HCT116 (cell line): ENCODE data around the gene POC1B. TPM values are rescaled to one million over a fixed set of nuclear protein-coding genes. Genes with fewer than 3 reads are reported as not detected.

Source experiments
- ATAC-seq: fragments of 200-7000 bp; cut with Tn5 transposase; 2 replicates; pipeline ENCODE4 v1.9.1; 2020; ENCODE audit warnings: mild to moderate bottlenecking, moderate library complexity
- BruUV-seq: library from RNA; stranded (reverse); fragments of 400-500 nt; replicated peaks from 2 replicates; lab custom pipeline; 2021; lab: Mats Ljungman, UMichigan
- CTCF ChIA-PET: fragments of 300-600 bp; sonication (Branson Sonifier 250); formaldehyde crosslinking; loops from one replicate; lab custom pipeline; 2021; ENCODE audit warnings: antibody characterized with exemption; lab: Charles Lee
- POLR2A ChIA-PET: fragments of 300-600, 350-600 bp; sonication (Branson Sonifier 250); formaldehyde crosslinking; loops from one replicate; lab custom pipeline; 2021; ENCODE audit warnings: antibody characterized with exemption; lab: Charles Lee
- RAD21 ChIA-PET, 2 experiments: fragments of 300-600 bp; sonication (Branson Sonifier 250); formaldehyde crosslinking; loops; one replicate each; lab custom pipeline; 2023; ENCODE audit warnings: low total read pairs in 2 of 2; ENCODE audit not compliant: uncharacterized antibody in 2 of 2, unreplicated experiment in 2 of 2, low non-redundant PET in 1 of 2; lab: Charles Lee
- DNase-seq: peaks from one replicate; pipeline ENCODE4 v3.0.0-alpha.2; 2010; ENCODE audit warnings: low read depth, low spot score
- H2AFZ ChIP-seq: fragments of 200-600 bp; shearing (Covaris generic), sonication (generic); 2 replicates; pipeline ENCODE4 v1.6.1; 2017; ENCODE audit warnings: low read depth, mixed run types, mixed read lengths, antibody characterized with exemption, low read length; ENCODE audit not compliant: poor library complexity, severe bottlenecking
- H3K27ac ChIP-seq: 2 replicates; pipeline ENCODE4 v1.5.1; 2012; ENCODE audit warnings: low read depth, low read length
- H3K27me3 ChIP-seq: fragments of 200-600 bp; sonication (generic); 2 replicates; pipeline ENCODE4 v1.6.1; 2016; ENCODE audit warnings: mixed run types, low read length, mixed read lengths; ENCODE audit not compliant: insufficient read depth
- H3K36me3 ChIP-seq, 2 experiments: fragments of 200-500 bp in 1 of 2; fragments of 200-600 bp in 1 of 2; sonication (Bioruptor generic) in 1 of 2; sonication (generic) in 1 of 2; 2 replicates each; pipeline versions ENCODE4 v1.5.1 to v1.6.1; 2014 to 2016; ENCODE audit warnings: low read length in 2 of 2, inconsistent platforms in 1 of 2, mixed read lengths in 1 of 2, mixed run types in 1 of 2; ENCODE audit not compliant: insufficient read depth in 2 of 2, control insufficient read depth in 1 of 2
- H3K4me1 ChIP-seq, 2 experiments: fragments of 200-600 bp in 1 of 2; sonication (generic) in 1 of 2; 2 replicates each; pipeline versions ENCODE4 v1.5.1 to v1.6.1; 2012 to 2017; ENCODE audit warnings: low read length in 2 of 2, inconsistent platforms in 1 of 2, mild to moderate bottlenecking in 1 of 2, mixed read lengths in 1 of 2, mixed run types in 1 of 2, moderate library complexity in 1 of 2; ENCODE audit not compliant: insufficient read depth in 2 of 2, control insufficient read depth in 1 of 2
- H3K4me2 ChIP-seq: fragments of 200-600 bp; sonication (generic); 2 replicates; pipeline ENCODE4 v1.6.1; 2017; ENCODE audit warnings: mixed run types, low read length, mixed read lengths
- H3K4me3 ChIP-seq, 2 experiments: fragments of 200-600 bp in 1 of 2; sonication (generic) in 1 of 2; replicated peaks in 1 of 2; 2 replicates each; pipeline ENCODE4 v1.5.1; 2011 to 2016; ENCODE audit warnings: low read length in 2 of 2, control low read depth in 1 of 2, low read depth in 1 of 2, mild to moderate bottlenecking in 1 of 2, mixed read lengths in 1 of 2, mixed run types in 1 of 2
- H3K79me2 ChIP-seq: fragments of 200-600 bp; sonication (generic); 2 replicates; pipeline ENCODE4 v1.6.1; 2017; ENCODE audit warnings: mild to moderate bottlenecking, mixed run types, low read length, moderate library complexity, mixed read lengths; ENCODE audit not compliant: insufficient read depth
- H3K9ac ChIP-seq: fragments of 200-600 bp; sonication (generic); 2 replicates; pipeline ENCODE4 v1.6.1; 2016; ENCODE audit warnings: low read length, mixed read lengths
- H3K9me2 ChIP-seq: fragments of 200-600 bp; sonication (generic), shearing (Covaris generic); 2 replicates; pipeline ENCODE4 v1.6.1; 2017; ENCODE audit warnings: mixed run types, mild to moderate bottlenecking, moderate library complexity; ENCODE audit not compliant: insufficient read depth
- H3K9me3 ChIP-seq, 2 experiments: fragments of 200-500 bp in 1 of 2; fragments of 200-600 bp in 1 of 2; sonication (Bioruptor generic) in 1 of 2; sonication (generic) in 1 of 2; 2 replicates each; pipeline ENCODE4 v1.6.1; 2014 to 2017; ENCODE audit warnings: low read length in 2 of 2, mixed read lengths in 2 of 2, inconsistent platforms in 1 of 2, low read depth in 1 of 2, mild to moderate bottlenecking in 1 of 2, mixed run types in 1 of 2, moderate library complexity in 1 of 2; ENCODE audit not compliant: control insufficient read depth in 1 of 2, insufficient read depth in 1 of 2
- H4K20me1 ChIP-seq: fragments of 200-600 bp; sonication (generic), shearing (Covaris generic); 2 replicates; pipeline ENCODE4 v1.6.1; 2017; ENCODE audit warnings: mixed run types, mild to moderate bottlenecking, moderate library complexity; ENCODE audit not compliant: insufficient read depth
- EGR1 ChIP-seq: IDR thresholded peaks from 2 replicates; pipeline ENCODE4 v1.6.1; 2012; ENCODE audit warnings: low read depth
- EZH2 ChIP-seq: fragments of 200-600 bp; sonication (generic); IDR thresholded peaks from 2 replicates; pipeline ENCODE4 v1.6.1; 2017; ENCODE audit warnings: antibody characterized with exemption, mixed run types
- EZH2phosphoT487 ChIP-seq: fragments of 200-600 bp; IDR thresholded peaks from 2 replicates; pipeline ENCODE4 v1.6.1; 2018; ENCODE audit warnings: antibody characterized with exemption, borderline replicate concordance
- POLR2AphosphoS5 ChIP-seq: IDR thresholded peaks from 2 replicates; pipeline ENCODE4 v1.6.1; 2011; ENCODE audit warnings: mild to moderate bottlenecking, low read depth, low read length, moderate library complexity
- RAD21 ChIP-seq: IDR thresholded peaks from 2 replicates; pipeline ENCODE4 v1.6.1; 2012; ENCODE audit warnings: low read depth, mild to moderate bottlenecking
- SIN3A ChIP-seq: IDR thresholded peaks from 2 replicates; pipeline ENCODE4 v1.6.1; 2012; ENCODE audit warnings: low read depth
- SRF ChIP-seq: IDR thresholded peaks from 2 replicates; pipeline ENCODE4 v1.6.1; 2012; ENCODE audit warnings: low read depth
- YY1 ChIP-seq: IDR thresholded peaks from 2 replicates; pipeline ENCODE4 v1.6.1; 2011; ENCODE audit warnings: low read length, low read depth, moderate library complexity, mild to moderate bottlenecking; ENCODE audit not compliant: insufficient replicate concordance; ENCODE audit errors: extremely low read depth
- ZFX ChIP-seq: fragments of 450-650 bp; IDR thresholded peaks from 2 replicates; pipeline ENCODE4 v1.6.1; 2017
- intact Hi-C: fragments of 100-400 bp; cut with micrococcal nuclease; formaldehyde crosslinking; loops from 2 replicates; pipeline ENCODE4 v1.10.0; 2022
- total RNA-seq: library from RNA; stranded (reverse); gene quantifications from one replicate; pipeline ENCODE4 v1.2.1, GENCODE V29; 2021; ENCODE audit not compliant: unreplicated experiment
- TF ChIP-seq, protein P1 (sequence below), 3 experiments: fragments of 200-600 bp in 1 of 3; sonication (generic) in 1 of 3; IDR thresholded peaks in 2 of 3; conservative IDR thresholded peaks in 1 of 3; 2 replicates each; pipeline ENCODE4 v1.5.1; 2012 to 2017; ENCODE audit warnings: low read depth in 2 of 3, low read length in 2 of 3, antibody characterized with exemption in 1 of 3, borderline replicate concordance in 1 of 3, control low read depth in 1 of 3, mild to moderate bottlenecking in 1 of 3, mixed read lengths in 1 of 3, mixed run types in 1 of 3, moderate library complexity in 1 of 3; ENCODE audit not compliant: insufficient read depth in 1 of 3
- TF ChIP-seq, protein P2 (sequence below): IDR thresholded peaks from 2 replicates; pipeline ENCODE4 v1.6.1; 2011; ENCODE audit warnings: mild to moderate bottlenecking, low read length, moderate library complexity; ENCODE audit not compliant: insufficient replicate concordance; ENCODE audit errors: extremely low read depth

Gene POC1B
- total RNA-seq, 1 experiment from 2014 or later, result 14.3 TPM

- intact Hi-C loops, result no loop called here
- ChIA-PET POLR2A (no interaction called here), CTCF (no interaction called here), RAD21 (no interaction called here)
- no peak overlapping the region for H2AFZ ChIP-seq
- H3K4me2 ChIP-seq, result no peak overlapping the region
- no peaks in the 10 kb centered on the region for H3K27me3 ChIP-seq
- no peak for DNase-seq
- H4K20me1 ChIP-seq, result no peaks in the 10 kb centered on the region
- no peak for ATAC-seq
- H3K4me1 ChIP-seq, result no peaks in the 10 kb centered on the region
- TF ChIP-seq EZH2, result no peak
- TF ChIP-seq EGR1, result no peak
- TF ChIP-seq RAD21, result no peak
- no peak for TF ChIP-seq YY1
- no peak for TF ChIP-seq POLR2AphosphoS5
- TF ChIP-seq, protein P1, sequence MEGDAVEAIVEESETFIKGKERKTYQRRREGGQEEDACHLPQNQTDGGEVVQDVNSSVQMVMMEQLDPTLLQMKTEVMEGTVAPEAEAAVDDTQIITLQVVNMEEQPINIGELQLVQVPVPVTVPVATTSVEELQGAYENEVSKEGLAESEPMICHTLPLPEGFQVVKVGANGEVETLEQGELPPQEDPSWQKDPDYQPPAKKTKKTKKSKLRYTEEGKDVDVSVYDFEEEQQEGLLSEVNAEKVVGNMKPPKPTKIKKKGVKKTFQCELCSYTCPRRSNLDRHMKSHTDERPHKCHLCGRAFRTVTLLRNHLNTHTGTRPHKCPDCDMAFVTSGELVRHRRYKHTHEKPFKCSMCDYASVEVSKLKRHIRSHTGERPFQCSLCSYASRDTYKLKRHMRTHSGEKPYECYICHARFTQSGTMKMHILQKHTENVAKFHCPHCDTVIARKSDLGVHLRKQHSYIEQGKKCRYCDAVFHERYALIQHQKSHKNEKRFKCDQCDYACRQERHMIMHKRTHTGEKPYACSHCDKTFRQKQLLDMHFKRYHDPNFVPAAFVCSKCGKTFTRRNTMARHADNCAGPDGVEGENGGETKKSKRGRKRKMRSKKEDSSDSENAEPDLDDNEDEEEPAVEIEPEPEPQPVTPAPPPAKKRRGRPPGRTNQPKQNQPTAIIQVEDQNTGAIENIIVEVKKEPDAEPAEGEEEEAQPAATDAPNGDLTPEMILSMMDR (IDR thresholded peaks at IDR 0.05 in 2 of 3, conservative IDR thresholded peaks at IDR 0.05 in 1 of 3; ENCODE audit: borderline replicate concordance in 1 of 3, insufficient read depth in 1 of 3, low read depth in 2 of 3, low read length in 2 of 3), result no peak
- TF ChIP-seq, protein P2, sequence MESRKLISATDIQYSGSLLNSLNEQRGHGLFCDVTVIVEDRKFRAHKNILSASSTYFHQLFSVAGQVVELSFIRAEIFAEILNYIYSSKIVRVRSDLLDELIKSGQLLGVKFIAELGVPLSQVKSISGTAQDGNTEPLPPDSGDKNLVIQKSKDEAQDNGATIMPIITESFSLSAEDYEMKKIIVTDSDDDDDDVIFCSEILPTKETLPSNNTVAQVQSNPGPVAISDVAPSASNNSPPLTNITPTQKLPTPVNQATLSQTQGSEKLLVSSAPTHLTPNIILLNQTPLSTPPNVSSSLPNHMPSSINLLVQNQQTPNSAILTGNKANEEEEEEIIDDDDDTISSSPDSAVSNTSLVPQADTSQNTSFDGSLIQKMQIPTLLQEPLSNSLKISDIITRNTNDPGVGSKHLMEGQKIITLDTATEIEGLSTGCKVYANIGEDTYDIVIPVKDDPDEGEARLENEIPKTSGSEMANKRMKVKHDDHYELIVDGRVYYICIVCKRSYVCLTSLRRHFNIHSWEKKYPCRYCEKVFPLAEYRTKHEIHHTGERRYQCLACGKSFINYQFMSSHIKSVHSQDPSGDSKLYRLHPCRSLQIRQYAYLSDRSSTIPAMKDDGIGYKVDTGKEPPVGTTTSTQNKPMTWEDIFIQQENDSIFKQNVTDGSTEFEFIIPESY, result no peak
- no peak for TF ChIP-seq EZH2phosphoT487
- no peak for TF ChIP-seq SIN3A
- no peak for TF ChIP-seq ZFX
- no peak for TF ChIP-seq SRF
- H3K36me3 ChIP-seq, result no peaks in the 10 kb centered on the region
- H3K4me3 ChIP-seq, result no peak overlapping the region
- BruUV-seq, result no TSS peak
- H3K9me2 ChIP-seq, result peaks cover 3% of the 10 kb centered on the region; the same call in 1 of the 2 replicates
- no peaks in the 10 kb centered on the region for H3K9me3 ChIP-seq
- no peak overlapping the region for H3K9ac ChIP-seq
- no peaks in the 10 kb centered on the region for H3K79me2 ChIP-seq
- no peak overlapping the region for H3K27ac ChIP-seq
These were observed 101.0 kb downstream of the POC1B start for GRCh38 chr12:89424846-89425245.
